ENCODE measurements around the gene SYT1. TPM values are rescaled to one million over a fixed set of nuclear protein-coding genes. Genes with fewer than 3 reads are reported as not detected.

The SYT1 gene
- total RNA-seq, 4 donors from 2014 or later: 4.1 to 10.0 (median 6.7) TPM

GRCh38 chr12:79307340-79307739 lies 442.8 kb downstream of the SYT1 start:
- H3K27ac ChIP-seq (replicated peaks in 1 of 4): no peak overlapping the region
- no peak for DNase-seq (ENCODE audit: extremely low spot score)
- no peaks in the 10 kb centered on the region for H3K9me3 ChIP-seq
- no peak overlapping the region for H3K4me3 ChIP-seq
- no peaks in the 10 kb centered on the region for H3K4me1 ChIP-seq
- intact Hi-C loops (cut with DNase I): no loop called here
- no peaks in the 10 kb centered on the region for H3K27me3 ChIP-seq
- no peaks in the 10 kb centered on the region for H3K36me3 ChIP-seq
- WGBS: 92% methylated on average over 11 of the region's 16 CpGs
- TF ChIP-seq EP300 (IDR thresholded peaks at IDR 0.05): no peak
- no peak for TF ChIP-seq CTCF (IDR thresholded peaks at IDR 0.05)
- TF ChIP-seq POLR2AphosphoS5 (IDR thresholded peaks at IDR 0.05): no peak
- no peak for TF ChIP-seq POLR2A (IDR thresholded peaks at IDR 0.05; ENCODE audit: low read depth)

- Histone ChIP-seq H3K4me1 (no peaks in the 10 kb centered on the region), H3K9me3 (no peaks in the 10 kb centered on the region), H3K27ac (replicated peaks in 1 of 4) (no peak overlapping the region), H3K36me3 (no peaks in the 10 kb centered on the region), H3K27me3 (no peaks in the 10 kb centered on the region), H3K4me3 (no peak overlapping the region)
- intact Hi-C loops (cut with DNase I): no loop called here
- TF ChIP-seq EP300 (IDR thresholded peaks at IDR 0.05): no peak
- TF ChIP-seq CTCF (IDR thresholded peaks at IDR 0.05): no peak
- no peak for TF ChIP-seq POLR2A (IDR thresholded peaks at IDR 0.05; ENCODE audit: low read depth)
- no peak for TF ChIP-seq POLR2AphosphoS5 (IDR thresholded peaks at IDR 0.05)
- 72% methylated on average over 2 of the region's 2 CpGs for WGBS
- no peak for DNase-seq (ENCODE audit: extremely low spot score)
Measured at GRCh38 chr12:79309039-79309438, 444.5 kb downstream of the SYT1 start.

- Histone ChIP-seq H3K4me1 (no peaks in the 10 kb centered on the region), H3K27me3 (no peaks in the 10 kb centered on the region), H3K4me3 (no peak overlapping the region), H3K36me3 (no peaks in the 10 kb centered on the region), H3K9me3 (no peaks in the 10 kb centered on the region), H3K27ac (replicated peaks in 1 of 4) (no peak overlapping the region)
- intact Hi-C loops (cut with DNase I): no loop called here
- WGBS: 72% methylated on average over 10 of the region's 10 CpGs
- no peak for DNase-seq (ENCODE audit: extremely low spot score)
- no peak for TF ChIP-seq POLR2A (IDR thresholded peaks at IDR 0.05; ENCODE audit: low read depth)
- TF ChIP-seq EP300 (IDR thresholded peaks at IDR 0.05): no peak
- TF ChIP-seq POLR2AphosphoS5 (IDR thresholded peaks at IDR 0.05): no peak
- TF ChIP-seq CTCF (IDR thresholded peaks at IDR 0.05): no peak
Measured at GRCh38 chr12:79317179-79317847, 452.7 kb downstream of the SYT1 start.

GRCh38 chr12:79322905-79323304 lies 458.3 kb downstream of the SYT1 start:
- intact Hi-C loops (cut with DNase I): no loop called here

More at GRCh38 chr12:79322905-79323304, 458.3 kb downstream of the SYT1 start:
- no peak for DNase-seq (ENCODE audit: extremely low spot score)
- Histone ChIP-seq H3K27me3 (no peaks in the 10 kb centered on the region), H3K4me3 (no peak overlapping the region), H3K27ac (replicated peaks in 1 of 4) (no peak overlapping the region), H3K4me1 (no peaks in the 10 kb centered on the region), H3K36me3 (no peaks in the 10 kb centered on the region), H3K9me3 (no peaks in the 10 kb centered on the region)
- WGBS: 73% methylated on average over 1 of the region's 1 CpG
- no peak for TF ChIP-seq CTCF (IDR thresholded peaks at IDR 0.05)
- TF ChIP-seq EP300 (IDR thresholded peaks at IDR 0.05): no peak
- no peak for TF ChIP-seq POLR2AphosphoS5 (IDR thresholded peaks at IDR 0.05)
- TF ChIP-seq POLR2A (IDR thresholded peaks at IDR 0.05; ENCODE audit: low read depth): no peak
